GM18508 (cell line): Measurements from ENCODE around the gene TMEM59.
"Not testable (repeated sequence)": the region's sequence is repeated elsewhere in the genome, so short reads cannot be mapped to it uniquely, and the experiment has no call there.

Source experiments
- ATAC-seq: cut with Tn5 transposase; IDR thresholded peaks from one replicate; pipeline ENCODE4 v1.9.1; 2021; ENCODE audit warnings: moderate number of reproducible peaks; ENCODE audit not compliant: insufficient read depth, unreplicated experiment

Gene TMEM59

DNA sequence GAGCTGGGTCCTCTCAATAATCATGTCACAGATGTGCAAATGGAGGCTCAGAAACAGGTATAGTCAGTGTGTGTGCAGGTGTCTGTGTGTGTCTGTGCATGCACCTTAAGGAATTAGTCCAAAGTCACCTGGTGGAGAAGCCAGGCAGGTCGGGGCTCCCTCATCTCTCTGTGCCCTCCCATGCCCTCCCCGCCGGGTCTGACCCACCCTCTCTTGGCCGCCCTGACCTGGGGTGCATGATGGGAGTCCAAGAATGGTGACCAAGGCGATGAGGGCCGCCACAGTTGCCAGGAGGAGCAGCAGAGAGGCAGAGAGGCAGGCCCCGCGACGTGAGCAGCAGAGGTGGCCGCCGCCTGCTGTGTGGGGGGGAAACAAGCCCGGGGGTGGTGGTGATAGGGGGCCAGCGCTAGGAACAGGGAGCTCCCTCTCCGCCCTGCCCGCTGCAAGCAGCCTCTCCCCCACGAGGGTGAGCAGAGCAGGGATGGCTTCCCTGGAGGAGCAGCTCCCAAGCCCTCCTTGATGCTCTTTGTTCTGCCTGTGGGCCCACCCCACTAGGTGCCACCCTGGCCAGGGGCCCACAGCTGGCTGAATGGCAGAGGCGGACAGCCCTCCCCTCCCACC lies 38.9 kb downstream of the TMEM59 start:
- no peak for ATAC-seq

DNA sequence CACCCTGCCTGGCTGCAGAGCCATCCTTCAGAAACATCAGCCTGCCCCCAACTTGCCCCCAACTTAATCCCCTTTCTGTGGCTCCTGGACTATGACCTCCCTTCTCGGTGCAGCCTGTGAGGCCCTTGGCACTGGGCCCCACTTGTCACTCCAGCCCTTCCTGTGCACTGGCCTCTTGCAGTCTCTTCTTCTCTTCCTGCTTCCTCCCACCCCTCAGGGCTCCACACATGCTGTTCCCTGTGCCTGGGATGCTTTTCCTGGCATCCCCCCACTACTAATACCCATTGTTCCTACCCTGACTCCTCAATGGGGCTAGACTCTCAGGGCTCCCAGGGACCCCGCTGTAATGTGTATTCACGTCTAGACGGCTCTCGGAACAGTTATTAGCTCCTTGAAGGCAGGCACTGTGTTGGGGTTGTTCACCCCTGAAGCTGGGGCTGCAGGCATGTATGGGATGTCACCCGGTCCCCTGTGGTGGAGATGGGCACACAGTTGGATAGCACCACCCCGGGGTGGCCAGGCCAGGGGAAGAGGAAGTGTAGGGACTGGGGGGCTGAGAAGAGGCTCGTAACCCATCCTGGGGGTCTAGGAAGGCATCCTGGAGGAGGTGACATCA lies 39.5 kb downstream of the TMEM59 start:
- ATAC-seq: no peak

DNA sequence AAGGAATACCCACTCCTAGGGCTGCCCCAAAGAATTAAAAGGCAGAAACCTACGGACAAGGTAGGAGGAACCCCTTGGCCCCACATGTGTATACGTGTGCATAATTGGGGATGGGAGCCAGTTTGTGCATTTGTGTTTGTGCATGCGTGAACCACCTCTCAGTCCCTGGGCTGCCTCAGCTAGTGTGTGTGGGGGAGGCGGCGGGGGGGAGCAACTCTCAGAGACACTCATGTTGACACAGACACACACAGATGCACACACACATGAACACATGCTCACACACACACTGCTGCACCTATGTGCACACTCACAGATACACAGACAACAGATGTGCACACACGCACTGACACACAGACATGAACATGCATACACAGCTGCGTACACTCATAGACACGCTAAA lies 40.1 kb downstream of the TMEM59 start:
- ATAC-seq: no peak

DNA sequence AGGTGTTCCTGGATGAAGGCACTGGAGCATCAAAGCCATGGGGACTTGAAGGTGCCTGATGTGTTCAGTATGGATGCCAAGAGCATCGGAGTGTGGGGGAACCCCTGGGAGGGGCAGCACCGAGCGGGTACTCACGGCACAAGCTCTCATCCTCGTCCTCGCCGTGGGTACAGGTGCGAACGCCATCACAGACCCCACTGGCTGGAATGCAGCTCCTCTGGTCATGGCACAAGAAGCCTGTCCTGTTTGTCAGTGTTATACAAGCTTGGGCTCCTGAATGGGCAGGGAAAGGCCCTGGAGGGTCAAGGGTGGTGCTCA lies 41.0 kb downstream of the TMEM59 start:
- ATAC-seq: no peak

DNA sequence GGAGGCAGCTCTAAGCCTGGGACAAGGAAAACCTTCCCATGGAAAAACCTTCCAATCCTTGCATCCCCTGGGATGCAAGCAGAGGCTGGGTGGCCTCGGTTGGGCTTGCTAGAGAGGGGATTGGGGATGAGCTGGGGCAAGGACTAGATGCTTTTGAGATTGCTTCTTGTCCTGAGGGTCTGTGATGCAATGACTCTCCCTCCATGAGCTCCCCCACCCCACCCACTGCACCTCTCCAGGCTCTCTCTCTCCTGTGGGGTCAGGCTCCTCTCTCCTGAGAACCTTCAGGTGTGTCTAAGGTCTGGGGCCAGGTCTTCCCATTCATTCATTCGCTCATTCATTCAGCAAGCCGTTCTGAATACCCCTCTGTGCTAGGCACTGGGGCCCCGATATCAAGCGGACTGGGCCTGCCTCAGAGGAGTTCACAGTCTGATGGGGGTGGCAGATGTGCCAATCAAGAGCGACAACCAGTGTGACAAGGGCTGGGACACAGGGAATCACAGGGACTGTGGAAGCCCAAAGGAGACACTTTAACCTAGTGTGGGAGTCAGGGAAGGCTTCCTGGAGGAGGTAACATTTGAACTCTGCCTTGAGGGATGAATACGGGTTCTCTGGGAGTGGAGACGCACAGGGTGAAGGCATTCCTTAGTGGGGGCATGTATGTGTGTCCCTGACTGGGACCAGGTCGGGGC lies 41.5 kb downstream of the TMEM59 start:
- no peak for ATAC-seq

DNA sequence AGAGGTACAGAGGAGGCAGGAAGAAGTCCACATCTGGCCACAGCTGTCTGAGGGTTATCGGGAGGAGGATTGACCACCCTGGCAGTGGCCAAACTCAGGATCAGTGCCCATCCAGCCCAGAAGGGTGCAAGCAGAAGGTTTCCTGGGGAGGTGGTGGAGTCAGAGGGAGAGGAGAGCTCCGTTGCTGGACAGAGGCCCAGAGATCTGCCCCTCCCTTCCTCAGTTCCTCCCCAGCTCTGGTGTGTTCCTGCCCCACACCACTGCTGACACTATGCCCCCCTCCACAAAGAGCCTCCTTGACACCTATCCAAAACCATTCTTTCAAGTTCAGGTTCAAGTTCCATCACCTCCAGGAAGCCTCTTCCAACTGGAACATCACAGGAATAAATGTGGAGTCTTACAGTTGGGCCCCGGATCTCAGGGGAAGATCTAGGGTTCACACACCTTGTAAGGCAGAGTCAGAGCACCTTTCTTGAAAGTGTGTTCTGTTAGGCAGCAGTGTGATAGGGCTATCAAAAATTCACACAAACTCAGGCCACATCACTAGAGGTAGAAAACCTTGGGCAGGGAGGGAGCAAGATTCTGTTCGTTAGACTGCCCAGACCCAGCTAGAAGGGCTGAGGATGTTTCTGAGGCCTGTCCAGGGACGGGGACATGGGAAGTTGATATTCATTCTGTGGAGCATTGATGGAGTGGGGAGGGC lies 42.4 kb downstream of the TMEM59 start:
- no peak for ATAC-seq

DNA sequence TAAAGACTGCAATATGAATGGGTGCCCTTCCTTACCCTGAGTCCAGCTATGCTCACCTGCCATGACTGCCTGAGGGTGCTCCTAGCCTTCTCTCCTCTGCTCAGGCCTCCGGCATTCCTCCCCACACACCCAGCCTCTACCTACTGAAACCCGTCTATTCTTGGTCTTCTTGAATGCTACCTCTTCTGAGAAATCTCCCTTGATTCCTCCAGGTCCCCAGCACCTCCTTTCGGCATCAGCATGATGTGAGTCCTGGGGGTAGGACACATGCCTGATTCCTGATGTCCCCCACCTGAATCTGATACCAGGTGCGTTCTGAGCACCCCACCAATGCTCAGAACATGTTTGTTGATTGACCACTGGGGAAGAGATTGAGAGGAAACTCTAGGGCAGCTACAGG lies 43.6 kb downstream of the TMEM59 start:
- no peak for ATAC-seq

DNA sequence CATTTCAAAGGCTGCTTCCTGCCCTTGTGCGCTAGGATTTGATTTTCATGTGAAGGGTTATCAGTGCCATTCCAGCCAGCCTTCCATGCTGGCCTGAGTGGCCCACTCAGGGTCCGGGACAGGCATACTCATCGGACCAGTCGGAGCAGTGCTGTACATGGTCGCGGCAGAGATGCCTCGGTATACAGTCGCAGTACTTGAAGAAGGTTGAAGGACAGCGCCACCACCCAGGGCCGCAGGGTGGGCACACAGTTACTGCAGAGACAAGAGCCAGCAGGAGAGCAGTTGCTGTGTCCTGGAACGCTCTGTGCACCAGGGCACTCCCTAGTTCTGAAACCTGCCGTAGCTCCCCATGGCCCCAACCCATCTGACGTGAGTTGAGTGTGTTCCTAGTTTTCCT lies 44.1 kb downstream of the TMEM59 start:
- no peak for ATAC-seq

DNA sequence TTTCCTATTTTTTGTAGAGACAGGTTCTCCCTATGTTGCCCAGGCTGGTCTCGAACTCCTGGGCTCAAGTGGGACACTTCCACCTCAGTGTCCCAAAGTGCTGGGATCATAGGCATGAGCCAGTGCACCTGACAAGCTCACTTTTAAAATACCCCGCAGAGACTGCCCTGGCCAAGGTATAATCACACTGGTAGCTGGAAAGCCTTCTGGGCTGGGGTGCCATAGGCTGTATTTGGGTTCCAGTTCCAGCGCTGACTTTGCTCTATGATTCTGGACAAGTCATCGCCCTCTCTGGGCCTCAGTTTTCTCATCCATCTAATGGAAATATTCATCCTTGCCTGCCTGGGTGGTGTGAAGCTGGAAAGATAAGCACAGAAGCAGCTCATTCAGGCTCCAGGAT lies 45.4 kb downstream of the TMEM59 start:
- ATAC-seq: no peak

DNA sequence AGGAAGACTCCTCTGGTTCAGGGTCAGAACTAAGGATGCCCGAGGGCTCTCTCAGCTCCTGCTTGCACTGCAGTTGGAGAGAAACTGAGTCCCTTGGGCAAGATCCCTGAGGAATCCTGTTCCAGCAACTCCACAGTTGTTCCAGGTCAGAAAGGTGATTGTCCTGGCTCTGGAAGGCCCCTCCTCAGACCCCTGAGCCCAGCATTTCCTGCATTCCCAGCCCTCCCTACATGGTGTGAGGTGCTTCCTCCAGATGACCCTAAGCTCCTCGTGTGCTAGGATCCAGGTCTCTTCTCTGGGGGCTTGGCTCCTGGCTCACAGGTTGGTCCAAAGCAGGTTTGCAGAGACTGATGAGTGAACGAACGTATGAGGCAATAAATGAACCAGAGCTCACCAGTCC lies 46.5 kb downstream of the TMEM59 start:
- no peak for ATAC-seq

DNA sequence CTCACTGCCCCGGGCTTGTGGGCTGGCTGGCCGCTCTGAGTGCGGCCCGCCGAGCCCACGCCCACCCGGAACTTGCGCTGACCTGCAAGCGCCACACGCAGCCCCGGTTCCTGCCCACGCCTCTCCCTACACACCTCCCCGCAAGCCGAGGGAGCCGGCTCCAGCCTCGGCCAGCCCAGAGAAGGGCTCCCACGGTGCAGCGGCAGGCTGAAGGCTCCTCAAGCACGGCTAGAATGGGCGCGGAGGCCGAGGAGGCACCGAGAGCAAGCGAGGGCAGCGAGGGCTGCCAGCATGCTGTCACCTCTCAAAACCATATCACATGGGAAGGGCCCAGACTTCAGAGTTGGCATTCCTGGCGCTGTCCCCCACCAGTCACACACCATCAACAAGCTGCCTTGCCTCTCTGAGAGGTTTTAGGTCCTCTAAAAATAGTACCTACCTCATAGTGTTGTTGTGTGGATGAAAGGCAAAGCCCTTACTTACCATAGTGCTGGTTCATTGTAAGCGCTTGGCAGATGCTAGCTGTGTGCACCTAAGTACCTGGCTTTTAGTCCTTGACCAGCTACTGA lies 48.4 kb downstream of the TMEM59 start:
- ATAC-seq: no peak

DNA sequence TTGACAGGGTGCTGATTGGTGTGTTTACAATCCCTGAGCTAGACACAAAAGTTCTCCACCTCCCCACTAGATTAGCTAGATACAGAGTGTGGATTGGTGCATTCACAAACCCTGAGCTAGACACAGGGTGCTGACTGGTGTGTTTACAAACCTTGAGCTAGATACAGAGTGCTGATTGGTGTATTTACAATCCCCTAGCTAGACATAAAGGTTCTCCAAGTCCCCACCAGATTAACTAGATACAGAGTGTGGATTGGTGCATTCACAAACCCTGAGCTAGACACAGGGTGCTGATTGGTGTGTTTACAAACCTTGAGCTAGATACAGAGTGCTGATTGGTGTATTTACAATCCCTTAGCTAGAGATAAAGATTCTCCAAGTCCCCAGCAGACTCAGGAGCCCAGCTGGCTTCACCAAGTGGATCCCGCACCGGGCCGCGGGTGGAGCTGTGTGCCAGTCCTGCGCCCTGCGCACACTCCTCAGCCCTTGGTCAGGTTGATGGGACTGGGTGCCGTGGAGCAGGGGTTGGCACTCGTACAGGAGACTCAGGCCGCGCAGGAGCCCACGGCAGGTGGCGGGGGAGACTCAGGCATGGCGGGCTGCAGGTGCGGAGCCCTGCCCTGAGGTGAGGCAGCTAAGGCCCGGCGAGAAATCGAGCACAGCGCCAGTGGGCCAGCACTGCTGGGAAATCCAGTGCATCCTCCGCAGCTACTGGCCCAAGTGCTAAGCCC lies 49.1 kb downstream of the TMEM59 start:
- not testable (repeated sequence) for ATAC-seq

DNA sequence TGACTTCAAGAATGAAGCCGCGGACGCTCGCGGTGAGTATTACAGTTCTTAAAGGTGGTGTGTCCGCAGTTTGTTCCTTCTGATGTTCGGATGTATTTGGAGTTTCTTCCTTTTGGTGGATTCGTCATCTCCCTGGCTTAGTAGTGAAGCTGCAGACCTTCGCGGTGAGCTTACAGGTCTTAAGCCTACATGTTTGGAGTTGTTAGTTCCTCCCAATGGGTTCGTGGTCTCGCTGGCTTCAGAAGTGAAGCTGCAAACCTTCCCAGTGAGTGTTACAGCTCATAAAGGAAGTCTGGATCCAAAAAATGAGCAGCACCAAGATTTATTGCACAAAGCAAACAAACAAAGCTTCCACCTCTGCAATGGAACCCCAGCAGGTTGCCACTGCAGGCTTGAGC lies 49.8 kb downstream of the TMEM59 start:
- ATAC-seq: no peak

DNA sequence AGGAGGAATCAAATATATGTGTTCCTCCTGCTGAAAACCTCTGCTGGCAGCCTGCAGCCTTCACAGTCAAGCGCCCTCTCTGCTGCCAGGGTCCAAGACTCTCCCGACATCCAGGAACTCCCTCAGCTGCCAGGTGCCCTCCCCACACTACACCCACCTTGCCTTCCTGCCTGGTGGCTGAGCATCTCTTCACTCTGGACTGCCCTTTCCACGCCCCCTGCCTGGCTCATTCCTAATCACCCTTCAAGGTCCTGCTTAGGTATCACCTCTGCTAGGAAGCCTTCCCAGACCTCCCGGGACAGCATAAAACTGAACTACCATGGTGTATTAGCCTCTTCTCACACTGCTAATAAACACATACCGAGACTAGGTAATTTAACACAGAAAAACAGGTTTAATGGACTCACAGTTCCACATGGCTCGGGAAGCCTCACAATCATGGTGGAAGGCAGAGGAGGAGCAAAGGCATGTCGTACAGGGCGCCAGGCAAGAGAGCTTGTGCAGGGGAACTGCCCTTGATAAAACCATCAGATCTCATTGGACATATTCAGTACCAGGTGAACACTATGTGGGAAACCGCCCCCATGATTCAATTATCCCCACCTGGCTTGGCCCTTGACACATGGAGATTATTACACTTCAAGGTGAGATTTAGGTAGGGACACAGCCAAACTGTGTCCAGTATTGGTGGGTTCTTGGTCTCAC lies 50.3 kb downstream of the TMEM59 start:
- ATAC-seq: no peak

DNA sequence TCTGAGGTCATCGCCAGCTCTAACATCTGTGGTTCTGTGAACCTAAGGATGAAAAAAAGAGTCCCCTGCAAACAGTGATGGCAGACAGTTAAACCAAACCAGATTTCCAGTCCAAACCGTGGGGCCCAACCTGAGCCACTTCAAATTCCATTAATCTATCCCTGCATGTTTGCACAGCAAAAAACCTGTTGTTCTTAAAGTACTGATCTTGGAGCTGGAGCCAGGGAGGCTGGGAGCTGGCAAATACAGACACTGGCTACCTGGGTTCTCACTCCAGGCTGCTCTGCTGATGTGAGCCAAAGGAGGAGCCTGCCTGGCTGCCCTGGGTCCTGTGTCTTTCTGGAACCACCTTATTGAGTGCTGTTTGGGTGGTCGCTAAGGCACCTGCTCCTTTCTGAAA lies 51.4 kb downstream of the TMEM59 start:
- no peak for ATAC-seq

DNA sequence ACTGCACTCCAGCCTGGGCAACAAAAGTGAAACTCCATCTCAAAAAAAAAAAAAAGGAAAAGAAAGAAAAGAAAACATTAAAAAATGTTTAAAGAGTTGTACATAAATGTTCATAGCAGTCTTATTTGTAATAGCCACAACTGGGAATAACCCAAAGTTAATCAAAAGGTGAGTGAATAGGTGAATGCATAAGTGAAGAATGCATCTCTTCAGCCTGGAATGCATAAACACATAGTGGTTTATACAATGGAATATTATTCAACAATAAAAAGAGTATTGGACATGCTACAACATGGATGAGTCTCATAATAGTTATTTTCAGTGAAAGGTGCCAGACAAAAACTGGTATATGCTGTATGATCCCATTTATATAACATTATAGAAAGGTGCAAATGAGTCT lies 53.1 kb downstream of the TMEM59 start:
- no peak for ATAC-seq

DNA sequence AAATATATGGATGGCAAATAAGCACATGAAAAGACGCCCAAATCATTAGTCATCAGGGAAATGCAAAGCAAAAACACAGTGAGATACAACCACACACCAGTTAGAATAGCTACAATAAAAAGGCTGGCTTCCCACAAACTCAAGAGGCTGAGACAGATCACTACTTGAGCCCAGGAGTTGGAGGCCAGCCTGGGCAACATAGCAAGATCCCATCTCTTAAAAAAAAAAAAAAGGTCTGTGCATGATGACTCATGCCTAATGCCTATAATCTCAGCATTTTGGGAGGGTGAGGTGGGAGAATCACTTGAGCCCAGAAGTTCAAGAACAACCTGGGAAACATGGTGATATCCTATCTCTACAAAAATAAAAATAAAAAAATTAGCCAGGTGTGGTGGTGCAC lies 54.8 kb downstream of the TMEM59 start:
- ATAC-seq: no peak

DNA sequence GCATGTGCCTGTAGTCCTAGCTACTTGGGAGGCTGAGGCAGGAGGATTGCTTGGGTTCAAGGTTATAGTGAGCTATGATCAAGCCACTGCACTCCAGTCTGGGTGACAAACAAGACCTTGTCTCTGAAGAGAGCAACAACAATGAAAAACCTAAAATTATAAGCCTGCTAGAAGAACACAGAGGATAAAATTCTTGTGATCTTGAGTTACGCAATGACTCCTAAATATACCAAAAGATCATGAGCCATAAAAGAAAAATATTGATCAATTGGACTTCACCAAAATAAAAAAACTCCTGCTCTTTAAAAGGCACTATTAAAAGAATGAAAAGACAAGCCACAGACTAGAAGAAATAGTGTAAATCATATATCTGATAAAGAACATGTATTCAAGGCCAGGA lies 57.3 kb downstream of the TMEM59 start:
- no peak for ATAC-seq

DNA sequence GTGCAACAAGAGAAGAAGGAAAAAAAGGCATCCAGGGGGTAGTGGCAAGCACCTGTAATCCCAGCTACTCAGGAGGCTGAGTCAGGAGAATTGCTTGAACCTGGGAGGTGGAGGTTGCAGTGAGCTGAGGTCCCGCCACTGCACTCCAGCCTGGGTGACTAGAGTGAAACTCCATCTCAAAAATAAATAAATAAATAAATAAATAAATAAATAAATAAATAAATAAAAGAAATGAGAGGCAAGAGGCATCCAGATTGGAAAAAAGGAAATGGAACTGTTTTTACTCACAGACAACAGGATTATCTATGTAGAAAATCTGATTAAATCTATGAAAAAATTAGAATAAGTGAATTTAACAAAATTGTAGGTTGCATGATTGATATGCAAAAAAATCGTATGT lies 58.5 kb downstream of the TMEM59 start:
- ATAC-seq: not testable (repeated sequence)
